Left renal pelvis (tissue), 4 donors: ENCODE data around the gene RIMS3. TPM values are rescaled to one million over a fixed set of nuclear protein-coding genes. Genes with fewer than 3 reads are reported as not detected.

Experiments used
- DNase-seq, 4 donors: peaks; one replicate each; pipeline ENCODE4 v3.0.0-alpha.2; 2013; ENCODE audit warnings: low read depth in 4 of 4, low spot score in 3 of 4
- polyA plus RNA-seq, 4 donors: library from polyadenylated mRNA; unstranded; fragments of 120-200 nt; gene quantifications; one replicate each; pipeline ENCODE4 v1.2.1, GENCODE V29; 2013; ENCODE audit not compliant: insufficient read length in 4 of 4

Gene RIMS3
- polyA plus RNA-seq, 4 donors = 1.4 to 2.8 (median 1.6) TPM

GRCh38 chr1:40658751-40659648, 6.5 kb downstream of the RIMS3 start:
- no peak for DNase-seq

DNA sequence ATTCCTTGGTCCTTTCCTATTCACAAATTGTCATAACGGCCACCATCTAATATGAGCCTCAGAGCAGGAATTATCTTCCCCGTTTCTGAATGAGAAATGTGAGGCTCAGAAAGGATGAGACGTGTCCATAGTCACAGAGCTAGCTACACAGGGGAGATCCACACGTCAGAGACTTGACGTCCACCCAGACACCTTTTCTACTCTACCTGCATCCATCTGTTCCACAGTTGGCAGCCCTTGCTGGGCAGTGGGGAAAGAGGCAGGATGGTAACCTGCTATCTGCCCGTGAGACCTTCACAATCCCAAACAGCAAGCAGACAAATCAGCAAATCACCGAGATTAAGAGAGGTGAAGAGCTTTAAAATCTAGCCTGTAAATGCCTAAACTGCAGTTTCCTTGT, 8.4 kb downstream of the RIMS3 start:
- no peak for DNase-seq

DNA sequence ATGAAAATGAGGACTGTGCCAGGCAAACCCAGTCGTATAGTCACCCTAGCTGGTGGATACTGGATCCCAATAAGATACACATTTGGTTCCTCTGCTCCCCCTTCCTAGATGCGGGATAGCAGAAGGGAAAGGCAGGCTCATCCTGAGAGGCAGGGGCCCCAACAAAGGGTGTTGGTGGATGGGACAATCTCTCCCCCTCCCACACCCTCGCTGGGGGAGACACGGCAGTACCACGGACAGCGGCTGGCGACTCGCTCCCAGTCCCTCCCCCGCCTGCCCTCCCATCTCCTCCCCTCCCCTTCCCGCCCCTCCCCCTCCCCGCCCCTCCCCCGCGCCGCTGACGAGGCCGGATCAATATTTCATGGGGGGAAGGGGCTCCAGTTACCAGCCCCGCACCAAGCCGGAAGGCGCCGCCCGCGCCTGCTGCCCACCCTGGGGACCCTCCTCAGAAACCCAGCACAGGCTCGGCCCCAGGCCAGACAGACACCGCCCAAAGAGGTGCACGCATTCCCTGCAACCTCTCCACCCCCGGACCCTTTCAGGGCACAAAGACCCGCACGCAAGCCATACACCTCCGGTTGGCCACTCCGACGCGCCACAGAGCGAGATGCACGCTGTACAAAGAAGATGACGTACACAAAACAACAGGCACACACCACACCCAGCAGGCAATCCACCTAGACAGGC, 11.5 kb downstream of the RIMS3 start:
- DNase-seq = no peak

- DNase-seq = no peak
Observed at GRCh38 chr1:40652979-40653378, 12.5 kb downstream of the RIMS3 start.

- no peak for DNase-seq
Observed at GRCh38 chr1:40652468-40652867, 13.0 kb downstream of the RIMS3 start.

GRCh38 chr1:40651138-40651857, 14.2 kb downstream of the RIMS3 start:
- no peak for DNase-seq

DNA sequence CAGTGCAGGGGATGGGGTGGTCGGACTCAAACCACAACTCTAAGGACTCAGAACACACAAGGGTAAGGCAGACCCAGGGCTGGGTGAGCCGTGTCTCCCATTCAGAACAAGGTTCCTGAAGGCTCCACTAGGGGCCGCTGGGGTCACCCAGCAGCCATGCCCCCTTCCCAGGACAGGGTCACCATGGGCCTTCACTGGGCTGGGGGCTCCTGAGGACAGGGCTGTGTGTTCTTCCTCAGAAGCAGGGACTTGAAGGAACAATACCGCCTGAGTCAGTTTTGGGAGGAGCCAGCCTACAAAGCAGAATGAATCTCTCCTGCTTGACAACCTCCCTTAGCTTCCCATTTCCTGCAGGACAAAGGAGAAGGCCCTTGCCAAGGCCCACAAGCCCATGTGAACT, 15.4 kb downstream of the RIMS3 start:
- no peak for DNase-seq

DNA sequence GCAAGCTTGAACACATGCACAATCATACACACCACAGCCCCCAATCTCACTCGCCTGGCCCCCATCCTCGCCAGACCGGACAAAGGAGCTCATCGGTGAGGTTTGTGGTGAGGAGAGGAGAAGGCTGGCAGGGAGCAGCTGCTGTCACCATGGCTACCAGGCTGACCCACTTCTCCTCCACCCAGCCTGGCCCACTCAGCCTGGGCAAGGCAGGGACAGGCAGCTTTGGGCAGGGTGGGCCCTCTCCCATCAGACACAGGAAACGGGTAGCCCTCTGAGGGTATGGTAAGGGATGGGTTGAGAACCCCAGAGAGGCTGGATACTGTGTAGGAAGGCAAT, 15.9 kb downstream of the RIMS3 start:
- no peak for DNase-seq

- no peak for DNase-seq
Observed at GRCh38 chr1:40648928-40649591, 16.4 kb downstream of the RIMS3 start.

DNA sequence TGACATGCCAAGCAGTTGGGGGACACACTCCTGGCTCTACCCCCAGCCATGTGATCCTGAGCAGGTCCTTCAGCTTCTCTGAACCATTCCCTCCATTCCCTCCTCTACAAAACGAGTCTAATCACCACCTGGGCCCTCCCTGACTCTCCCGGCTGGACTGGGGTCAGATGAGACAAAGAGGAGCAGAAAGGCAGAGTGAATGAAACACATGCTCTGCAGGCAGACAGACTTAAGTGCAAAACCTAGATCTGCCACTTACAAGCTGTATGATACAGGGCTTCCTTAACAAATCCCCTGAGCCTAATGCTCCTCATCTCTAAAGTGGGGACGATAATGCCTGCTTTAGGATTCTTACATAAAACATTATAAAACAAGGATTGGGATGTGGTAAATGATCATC, 17.3 kb downstream of the RIMS3 start:
- DNase-seq = no peak

DNA sequence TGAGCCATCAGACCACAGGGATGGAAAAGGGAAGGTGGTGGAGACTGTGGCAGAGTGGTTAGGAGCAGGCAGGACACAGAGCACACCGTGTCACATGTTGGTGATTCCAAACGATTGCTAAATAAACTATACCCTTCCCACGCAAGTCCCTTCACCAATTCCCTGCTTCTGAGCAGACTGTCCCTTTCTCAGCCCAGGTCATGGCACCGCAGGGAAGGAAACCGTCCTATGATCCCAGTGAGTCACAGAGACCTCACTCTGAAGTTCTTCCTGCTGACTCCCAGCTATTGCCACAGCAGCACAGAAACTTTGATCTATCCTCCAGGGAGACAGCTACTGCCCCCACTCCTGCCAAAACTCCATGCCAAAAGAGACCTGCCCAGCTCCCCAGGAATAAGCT, 19.2 kb downstream of the RIMS3 start:
- DNase-seq = no peak

- DNase-seq = no peak
Observed at GRCh38 chr1:40645118-40645680, 20.3 kb downstream of the RIMS3 start.

DNA sequence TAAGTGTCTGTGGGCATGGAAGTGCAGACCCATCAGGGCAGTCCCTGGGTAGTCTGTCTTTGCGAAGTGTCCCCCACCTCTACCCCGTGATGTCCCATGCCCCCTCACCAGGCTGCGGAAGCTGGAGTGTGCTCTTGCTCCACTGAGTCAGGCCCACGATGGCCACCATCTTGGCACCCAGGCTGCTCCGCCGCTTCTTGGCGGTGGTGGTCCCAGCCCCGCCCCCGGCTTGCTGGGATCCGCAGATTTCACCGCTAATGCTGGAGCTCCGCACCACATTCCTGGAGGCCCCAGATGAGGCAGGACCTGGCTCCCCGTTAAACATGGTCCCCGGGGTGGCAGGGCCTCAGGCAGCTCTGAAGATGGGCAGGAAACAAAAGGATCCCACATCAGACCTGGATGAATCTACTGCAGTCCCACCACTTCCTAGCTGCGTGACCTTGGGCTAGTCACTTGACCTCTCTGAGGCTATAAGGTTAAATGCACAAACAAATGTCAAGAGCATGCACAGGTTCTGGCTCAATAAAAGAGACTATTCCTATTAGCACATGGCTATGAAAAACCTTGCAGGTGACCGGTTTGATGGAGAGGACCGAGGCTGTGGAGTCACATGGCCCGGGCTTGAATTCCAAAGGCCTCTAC, 23.8 kb downstream of the RIMS3 start:
- DNase-seq = no peak

DNA sequence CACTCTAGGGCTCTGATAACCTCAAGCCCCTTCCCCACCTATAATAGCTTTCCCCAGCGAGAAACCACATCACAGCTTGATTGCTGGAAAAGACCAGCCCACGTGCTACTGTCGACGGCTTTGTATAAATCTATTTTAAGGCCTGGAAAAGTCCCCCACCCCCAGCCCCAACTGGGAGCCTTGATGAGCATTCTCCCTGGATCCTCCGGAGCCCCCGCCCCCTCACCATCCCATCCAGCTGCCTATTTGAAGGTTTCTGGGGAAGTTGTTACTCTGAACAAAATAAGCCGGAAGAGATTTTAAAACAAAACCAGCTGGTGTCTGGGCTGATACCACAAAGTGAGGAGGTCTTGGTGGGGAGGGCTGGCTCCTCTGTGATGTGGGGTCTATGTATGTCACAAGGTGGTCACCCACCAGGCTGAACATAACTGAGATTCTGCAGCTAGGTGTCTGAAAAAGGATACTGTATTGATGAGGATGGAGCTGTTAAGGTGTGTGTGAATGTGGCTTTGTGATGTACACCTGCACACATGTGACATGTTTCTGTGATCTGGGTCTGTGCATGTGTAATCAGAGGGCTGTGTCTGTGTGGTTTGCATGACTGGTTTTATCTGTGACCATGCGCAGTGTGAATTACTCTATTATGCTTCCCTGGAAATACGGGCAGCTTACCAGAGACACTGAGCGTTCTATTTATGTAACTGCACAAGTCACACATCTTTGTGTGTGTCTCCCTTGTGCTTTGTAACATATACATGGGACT, 25.0 kb downstream of the RIMS3 start:
- no peak for DNase-seq

DNA sequence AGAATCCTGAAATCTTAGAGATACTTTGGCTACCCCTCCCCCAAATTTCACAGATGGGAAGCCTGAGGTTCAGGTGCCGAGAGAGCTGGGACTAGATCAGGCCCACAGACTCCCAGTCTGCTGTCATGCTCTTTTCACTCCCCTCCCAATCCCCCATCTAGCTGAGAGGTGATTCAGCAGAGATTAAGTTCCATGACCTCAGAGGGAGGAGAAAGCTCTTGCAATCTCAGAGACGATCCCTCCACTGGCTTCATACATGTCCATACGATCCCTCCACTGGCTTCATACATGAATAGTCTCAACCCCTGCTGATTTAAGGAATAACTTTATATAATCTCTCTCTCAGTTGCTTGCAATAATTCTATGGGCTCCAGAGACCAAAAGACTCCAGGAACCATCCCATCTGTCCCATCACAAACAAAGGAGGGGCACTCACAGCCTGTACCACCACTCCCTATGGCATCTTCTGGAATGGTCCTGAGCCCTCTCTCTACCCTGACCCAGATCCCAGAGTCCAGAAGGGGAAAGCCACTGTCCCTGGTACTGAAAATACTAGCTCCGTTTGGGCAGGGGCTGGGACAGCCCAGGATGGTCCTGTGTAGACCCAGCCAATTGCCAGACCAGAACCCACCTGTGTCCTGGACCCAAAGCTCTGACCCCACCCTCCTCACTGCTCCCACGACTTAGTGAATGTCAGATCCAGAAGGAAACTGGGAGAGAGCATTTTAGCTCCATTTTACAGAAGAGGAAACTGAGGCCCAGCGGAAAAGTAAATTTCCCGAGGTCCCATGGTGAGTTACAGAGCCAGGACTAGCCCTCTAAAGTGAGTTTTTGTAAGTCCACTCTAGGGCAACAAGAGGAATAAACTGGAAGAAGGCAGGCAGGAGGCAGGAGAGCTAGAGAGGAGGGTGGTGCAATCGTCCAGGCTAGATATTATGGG, 27.1 kb downstream of the RIMS3 start:
- DNase-seq = no peak

GRCh38 chr1:40637470-40638007, 27.9 kb downstream of the RIMS3 start:
- no peak for DNase-seq

DNA sequence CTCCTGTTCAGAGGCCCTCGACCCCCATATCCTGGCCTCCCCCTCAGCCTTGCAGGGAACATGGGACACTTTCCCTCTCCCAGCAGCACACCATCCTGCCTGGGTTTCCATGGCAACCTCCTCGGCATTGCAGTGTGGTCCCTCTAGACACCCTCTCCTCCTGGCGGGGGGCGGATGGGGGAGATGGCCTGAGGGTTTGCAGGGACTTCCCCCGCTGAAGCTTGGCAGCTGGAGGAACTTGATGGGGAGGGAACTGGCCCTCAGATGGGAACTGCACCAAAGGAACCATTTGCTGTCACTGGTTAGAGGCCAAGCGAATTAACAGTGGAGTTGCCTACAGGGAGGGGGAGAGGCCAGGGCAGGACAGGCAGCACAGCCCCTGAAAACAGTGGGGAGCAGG, 28.7 kb downstream of the RIMS3 start:
- DNase-seq = no peak
